ENCODE data around the gene PXK.

Gene PXK

GRCh38 chr3:58324391-58325390 is 8.0 kb upstream of the PXK start:
- Histone ChIP-seq H3K9ac (ENCODE audit: low read length) (peak overlapping the region; percentile 29), H3K9me3 (ENCODE audit: control insufficient read depth, low read length) (no peaks in the 10 kb centered on the region), H3K27me3 (replicated peaks; ENCODE audit: control insufficient read depth, insufficient read depth, low read length) (no peaks in the 10 kb centered on the region), H3K4me3 (ENCODE audit: low read length) (no peak overlapping the region), H3K36me3 (ENCODE audit: control insufficient read depth, insufficient read depth, low read length, severe bottlenecking) (peaks cover 12% of the 10 kb centered on the region), H3K4me1 (ENCODE audit: control insufficient read depth, insufficient read depth, low read length) (peaks cover 35% of the 10 kb centered on the region)
- no peak for DNase-seq (ENCODE audit: low read depth)

GRCh38 chr3:58325525-58325992 is 7.1 kb upstream of the PXK start:
- DNase-seq (ENCODE audit: low read depth), result peak; percentile 38
- Histone ChIP-seq H3K9me3 (ENCODE audit: control insufficient read depth, low read length) (no peaks in the 10 kb centered on the region), H3K4me3 (ENCODE audit: low read length) (no peak overlapping the region), H3K4me1 (ENCODE audit: control insufficient read depth, insufficient read depth, low read length) (peaks cover 39% of the 10 kb centered on the region), H3K9ac (ENCODE audit: low read length) (peak overlapping the region; percentile 29), H3K36me3 (ENCODE audit: control insufficient read depth, insufficient read depth, low read length, severe bottlenecking) (peaks cover 9% of the 10 kb centered on the region), H3K27me3 (replicated peaks; ENCODE audit: control insufficient read depth, insufficient read depth, low read length) (no peaks in the 10 kb centered on the region)

GRCh38 chr3:58326267-58326900 is 6.3 kb upstream of the PXK start:
- Histone ChIP-seq H3K9me3 (ENCODE audit: control insufficient read depth, low read length) (no peaks in the 10 kb centered on the region), H3K36me3 (ENCODE audit: control insufficient read depth, insufficient read depth, low read length, severe bottlenecking) (peaks cover 1% of the 10 kb centered on the region), H3K4me1 (ENCODE audit: control insufficient read depth, insufficient read depth, low read length) (peaks cover 38% of the 10 kb centered on the region), H3K27me3 (replicated peaks; ENCODE audit: control insufficient read depth, insufficient read depth, low read length) (no peaks in the 10 kb centered on the region), H3K9ac (ENCODE audit: low read length) (no peak overlapping the region), H3K4me3 (ENCODE audit: low read length) (no peak overlapping the region)
- no peak for DNase-seq (ENCODE audit: low read depth)

GRCh38 chr3:58329150-58329921 is 3.4 kb upstream of the PXK start:
- Histone ChIP-seq H3K4me1 (ENCODE audit: control insufficient read depth, insufficient read depth, low read length) (peaks cover 34% of the 10 kb centered on the region), H3K4me3 (ENCODE audit: low read length) (no peak overlapping the region), H3K9ac (ENCODE audit: low read length) (no peak overlapping the region), H3K27me3 (replicated peaks; ENCODE audit: control insufficient read depth, insufficient read depth, low read length) (no peaks in the 10 kb centered on the region), H3K9me3 (ENCODE audit: control insufficient read depth, low read length) (no peaks in the 10 kb centered on the region), H3K36me3 (ENCODE audit: control insufficient read depth, insufficient read depth, low read length, severe bottlenecking) (no peaks in the 10 kb centered on the region)
- DNase-seq (ENCODE audit: low read depth), result no peak

GRCh38 chr3:58329922-58330413 is 2.7 kb upstream of the PXK start:
- Histone ChIP-seq H3K27me3 (replicated peaks; ENCODE audit: control insufficient read depth, insufficient read depth, low read length) (no peaks in the 10 kb centered on the region), H3K4me1 (ENCODE audit: control insufficient read depth, insufficient read depth, low read length) (peaks cover 37% of the 10 kb centered on the region), H3K36me3 (ENCODE audit: control insufficient read depth, insufficient read depth, low read length, severe bottlenecking) (no peaks in the 10 kb centered on the region), H3K4me3 (ENCODE audit: low read length) (no peak overlapping the region), H3K9ac (ENCODE audit: low read length) (peak overlapping the region; percentile 17), H3K9me3 (ENCODE audit: control insufficient read depth, low read length) (no peaks in the 10 kb centered on the region)
- no peak for DNase-seq (ENCODE audit: low read depth)

GRCh38 chr3:58331593-58332152 is 1.0 kb upstream of the PXK start:
- DNase-seq (ENCODE audit: low read depth), result no peak
- Histone ChIP-seq H3K4me1 (ENCODE audit: control insufficient read depth, insufficient read depth, low read length) (peaks cover 41% of the 10 kb centered on the region), H3K9ac (ENCODE audit: low read length) (peak overlapping the region; percentile 90), H3K9me3 (ENCODE audit: control insufficient read depth, low read length) (no peaks in the 10 kb centered on the region), H3K36me3 (ENCODE audit: control insufficient read depth, insufficient read depth, low read length, severe bottlenecking) (no peaks in the 10 kb centered on the region), H3K4me3 (ENCODE audit: low read length) (no peak overlapping the region), H3K27me3 (replicated peaks; ENCODE audit: control insufficient read depth, insufficient read depth, low read length) (no peaks in the 10 kb centered on the region)

GRCh38 chr3:58333206-58334012 is 717 bp downstream of the PXK start:
- Histone ChIP-seq H3K4me1 (ENCODE audit: control insufficient read depth, insufficient read depth, low read length) (peaks cover 44% of the 10 kb centered on the region), H3K27me3 (replicated peaks; ENCODE audit: control insufficient read depth, insufficient read depth, low read length) (no peaks in the 10 kb centered on the region), H3K9me3 (ENCODE audit: control insufficient read depth, low read length) (no peaks in the 10 kb centered on the region), H3K4me3 (ENCODE audit: low read length) (peak overlapping the region; percentile 93), H3K36me3 (ENCODE audit: control insufficient read depth, insufficient read depth, low read length, severe bottlenecking) (no peaks in the 10 kb centered on the region), H3K9ac (ENCODE audit: low read length) (peak overlapping the region; percentile 90)
- DNase-seq (ENCODE audit: low read depth), result peak; percentile 56

GRCh38 chr3:58334013-58334321 is 1.3 kb downstream of the PXK start:
- no peaks in the 10 kb centered on the region for H3K36me3 ChIP-seq (ENCODE audit: control insufficient read depth, insufficient read depth, low read length, severe bottlenecking)
- no peaks in the 10 kb centered on the region for H3K27me3 ChIP-seq (replicated peaks; ENCODE audit: control insufficient read depth, insufficient read depth, low read length)
- H3K4me3 ChIP-seq (ENCODE audit: low read length), result peak overlapping the region; percentile 93
- H3K4me1 ChIP-seq (ENCODE audit: control insufficient read depth, insufficient read depth, low read length), result peaks cover 44% of the 10 kb centered on the region
- peak overlapping the region; percentile 90 for H3K9ac ChIP-seq (ENCODE audit: low read length)
- peak; percentile 36 for DNase-seq (ENCODE audit: low read depth)
- no peaks in the 10 kb centered on the region for H3K9me3 ChIP-seq (ENCODE audit: control insufficient read depth, low read length)

- Histone ChIP-seq H3K9ac (ENCODE audit: low read length) (peak overlapping the region; percentile 90), H3K9me3 (ENCODE audit: control insufficient read depth, low read length) (no peaks in the 10 kb centered on the region), H3K4me3 (ENCODE audit: low read length) (peak overlapping the region; percentile 93), H3K27me3 (replicated peaks; ENCODE audit: control insufficient read depth, insufficient read depth, low read length) (no peaks in the 10 kb centered on the region), H3K4me1 (ENCODE audit: control insufficient read depth, insufficient read depth, low read length) (peaks cover 44% of the 10 kb centered on the region), H3K36me3 (ENCODE audit: control insufficient read depth, insufficient read depth, low read length, severe bottlenecking) (no peaks in the 10 kb centered on the region)
- DNase-seq (ENCODE audit: low read depth), result no peak
These were observed 1.8 kb downstream of the PXK start for GRCh38 chr3:58334506-58334884.

- Histone ChIP-seq H3K36me3 (ENCODE audit: control insufficient read depth, insufficient read depth, low read length, severe bottlenecking) (peaks cover under 1% of the 10 kb centered on the region), H3K27me3 (replicated peaks; ENCODE audit: control insufficient read depth, insufficient read depth, low read length) (no peaks in the 10 kb centered on the region), H3K4me1 (ENCODE audit: control insufficient read depth, insufficient read depth, low read length) (peaks cover 40% of the 10 kb centered on the region), H3K9ac (ENCODE audit: low read length) (peak overlapping the region; percentile 77), H3K9me3 (ENCODE audit: control insufficient read depth, low read length) (no peaks in the 10 kb centered on the region), H3K4me3 (ENCODE audit: low read length) (peak overlapping the region; percentile 93)
- no peak for DNase-seq (ENCODE audit: low read depth)
These were observed 2.9 kb downstream of the PXK start for GRCh38 chr3:58335652-58335947.

All from adipocyte (in vitro differentiated cells).